HepG2 (cell line): ENCODE measurements around the gene TEX261. TPM values are rescaled to one million over a fixed set of nuclear protein-coding genes. Genes with fewer than 3 reads are reported as not detected.
"Not testable (repeated sequence)": the region's sequence is repeated elsewhere in the genome, so short reads cannot be mapped to it uniquely, and the experiment has no call there.

Source experiments
- ATAC-seq: fragments of 200-7000 bp; cut with Tn5 transposase; 3 replicates; pipeline ENCODE4 v1.9.1; 2020; ENCODE audit warnings: mild to moderate bottlenecking, moderate library complexity
- BruUV-seq: library from RNA; stranded (reverse); fragments of 400-500 nt; replicated peaks from 2 replicates; lab custom pipeline; 2021; lab: Mats Ljungman, UMichigan
- CTCF ChIA-PET: fragments of 300-600 bp; formaldehyde crosslinking; extraction: SDS; loops from one replicate; lab custom pipeline; 2021; ENCODE audit warnings: low total read pairs, inconsistent platforms, low intra/inter-chr PET ratio; lab: Yijun Ruan, JAX
- POLR2A ChIA-PET: fragments of 350-600 bp; sonication (Branson Sonifier 250); formaldehyde crosslinking; loops from one replicate; lab custom pipeline; 2020; ENCODE audit warnings: antibody characterized with exemption, inconsistent platforms; lab: Yijun Ruan, JAX
- DNase-seq: peaks from one replicate; pipeline ENCODE4 v3.0.0-alpha.2; 2015; ENCODE audit warnings: low spot score
- FAIRE-seq: peaks from 3 replicates; lab custom pipeline; 2011; peaks lifted over from hg19 to GRCh38; lab: Jason Lieb, UNC
- H2AFZ ChIP-seq: one replicate; pipeline ENCODE4 v1.6.1; 2011; ENCODE audit warnings: low read length, inconsistent platforms
- H3K27ac ChIP-seq: fragments of 300-600 bp; 3 replicates; pipeline ENCODE4 v1.8.0; 2011; ENCODE audit warnings: mixed run types, mild to moderate bottlenecking, mixed read lengths, low read length, inconsistent platforms; ENCODE audit not compliant: insufficient read depth; ENCODE audit errors: extremely low read length
- H3K27me3 ChIP-seq, 2 experiments: fragments of 200-600 bp in 1 of 2; 2 replicates in 1 of 2; 3 replicates in 1 of 2; pipeline versions ENCODE4 v1.6.0 to v1.8.0; 2011; ENCODE audit warnings: low read length in 2 of 2, mild to moderate bottlenecking in 2 of 2, moderate library complexity in 2 of 2, inconsistent platforms in 1 of 2; ENCODE audit not compliant: insufficient read depth in 2 of 2, control insufficient read depth in 1 of 2
- H3K36me3 ChIP-seq, 2 experiments: fragments of 200-600 bp in 1 of 2; replicated peaks in 1 of 2; 2 replicates in 1 of 2; 3 replicates in 1 of 2; pipeline versions ENCODE4 v1.5.1 to v1.8.0; 2011; ENCODE audit warnings: low read length in 2 of 2, inconsistent platforms in 1 of 2; ENCODE audit not compliant: insufficient read depth in 2 of 2, control insufficient read depth in 1 of 2
- H3K4me1 ChIP-seq: 2 replicates; pipeline ENCODE4 v1.5.1; 2012; ENCODE audit warnings: low read length, inconsistent platforms; ENCODE audit not compliant: insufficient read depth
- H3K4me2 ChIP-seq: 2 replicates; pipeline ENCODE4 v1.6.0; 2011; ENCODE audit warnings: low read depth, low read length, inconsistent platforms
- H3K4me3 ChIP-seq, 3 experiments: fragments of 200-600 bp in 1 of 3; sonication (generic), shearing (Covaris generic) in 1 of 3; replicated peaks in 1 of 3; 2 replicates each; pipeline ENCODE4 v1.5.1; 2011 to 2016; ENCODE audit warnings: low read length in 3 of 3, inconsistent platforms in 2 of 3, low read depth in 2 of 3, mild to moderate bottlenecking in 2 of 3, control low read depth in 1 of 3, mixed read lengths in 1 of 3; ENCODE audit not compliant: insufficient read depth in 1 of 3
- H3K79me2 ChIP-seq: one replicate; pipeline ENCODE4 v1.6.1; 2011; ENCODE audit warnings: low read length, inconsistent platforms; ENCODE audit not compliant: insufficient read depth
- H3K9ac ChIP-seq: 2 replicates; pipeline ENCODE4 v1.6.0; 2011; ENCODE audit warnings: mild to moderate bottlenecking, low read depth, low read length, inconsistent platforms; ENCODE audit not compliant: insufficient read depth
- H3K9me3 ChIP-seq: 2 replicates; pipeline ENCODE4 v1.5.1; 2012; ENCODE audit warnings: mild to moderate bottlenecking, low read length
- H4K20me1 ChIP-seq: 2 replicates; pipeline ENCODE4 v1.6.0; 2011; ENCODE audit warnings: inconsistent platforms, mild to moderate bottlenecking, low read length, moderate library complexity; ENCODE audit not compliant: insufficient read depth
- SATB2 ChIP-seq: sonication (generic); formaldehyde crosslinking; IDR thresholded peaks from 2 replicates; pipeline ENCODE4 v1.5.0; 2020; ENCODE audit warnings: missing genetic modification reagents
- ZNF672 ChIP-seq: sonication (generic); formaldehyde crosslinking; IDR thresholded peaks from 2 replicates; pipeline ENCODE4 v1.8.1; 2022; ENCODE audit warnings: missing genetic modification reagents
- WGBS: methylation state at CpG from one replicate; pipeline ENCODE4 v1.1.6; 2017; ENCODE audit warnings: low lambda C conversion rate; 5-methylcytosine and 5-hydroxymethylcytosine counted together
- in situ Hi-C: cut with HindIII; loops from 2 replicates; pipeline ENCODE4 v1.10.0; 2017; ENCODE audit warnings: low pct_unique_long_range_greater_than_20kb; ENCODE audit not compliant: extremely low pct_ligation_motif_present
- intact Hi-C: fragments of 100-400 bp; cut with micrococcal nuclease; formaldehyde crosslinking; loops from one replicate; pipeline ENCODE4 v1.10.0; 2022; ENCODE audit not compliant: unreplicated experiment
- polyA plus RNA-seq, 8 experiments: library from polyadenylated mRNA; depleted of rRNA in 3 of 8; stranded (reverse) in 7 of 8; unstranded in 1 of 8; fragments of >200 nt; fragmentation: Illumina TruSeq in 4 of 8; extraction: Trizol in 4 of 8; gene quantifications; 2 replicates each; pipeline versions ENCODE4 v1.2.1 to v1.2.3, GENCODE V29; 2011 to 2016; ENCODE audit warnings: low read depth in 4 of 8, missing spikeins in 1 of 8, mixed read lengths in 1 of 8; ENCODE audit not compliant: insufficient read depth in 1 of 8
- total RNA-seq, 5 experiments: library from RNA; depleted of rRNA; stranded (reverse); fragments of >200 nt; fragmentation: Illumina TruSeq; extraction: Trizol; gene quantifications; 2 replicates each; pipeline ENCODE4 v1.2.3, GENCODE V29; 2016; ENCODE audit warnings: low read depth in 1 of 5

The TEX261 gene
- total and polyA plus RNA-seq, 2 of the 13 experiments (the other 11 are each of a cell fraction or from before 2014, with no cell fraction given) = 43.8 to 78.7 TPM

DNA sequence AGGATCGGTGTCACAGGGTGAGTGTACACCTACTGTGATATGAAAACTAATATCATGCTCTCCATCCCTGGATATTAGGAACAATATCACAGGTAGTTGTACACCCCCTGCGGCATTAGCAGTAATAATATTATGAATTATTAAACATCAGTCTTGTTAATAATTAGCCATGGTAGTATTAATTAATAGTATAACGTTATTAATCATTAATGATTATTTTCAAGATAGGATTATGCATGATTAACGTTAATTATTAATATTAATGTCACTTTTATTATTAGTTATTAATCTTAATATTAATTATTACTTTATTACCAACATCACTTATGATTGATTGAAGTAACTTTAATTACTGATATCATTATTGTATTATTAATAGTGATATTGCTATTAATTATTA lies 47.6 kb upstream of the TEX261 start:
- Histone ChIP-seq H3K27ac (no peak overlapping the region), H3K4me1 (no peaks in the 10 kb centered on the region), H3K36me3 (no peaks in the 10 kb centered on the region), H3K79me2 (no peaks in the 10 kb centered on the region), H2AFZ (no peak overlapping the region)
- no peak for ATAC-seq
- POLR2A ChIA-PET = no interaction called here
- 48% methylated on average over 4 of the region's 4 CpGs for WGBS
- 0 out of 2 replicates have a peak, but pooled peaks have one; percentile 53 for TF ChIP-seq SATB2
- TF ChIP-seq ZNF672 (CRISPR knock-in tag) = no peak
- TF ChIP-seq, all 625 proteins: peak for 1
- no peak overlapping the region for H3K9ac ChIP-seq
- peaks cover 0 to 29% of the 10 kb centered on the region in 2 experiments; a peak in 3 of 5 replicates for H3K27me3 ChIP-seq
- no peak for FAIRE-seq
- in situ Hi-C loops = no loop called here
- no peak overlapping the region for H3K4me3 ChIP-seq
- H3K4me2 ChIP-seq = no peak overlapping the region
- no TSS peak for BruUV-seq
- CTCF ChIA-PET = no interaction called here
- H3K9me3 ChIP-seq = no peaks in the 10 kb centered on the region
- H4K20me1 ChIP-seq = no peaks in the 10 kb centered on the region
- DNase-seq = no peak
- intact Hi-C loops = no loop called here

DNA sequence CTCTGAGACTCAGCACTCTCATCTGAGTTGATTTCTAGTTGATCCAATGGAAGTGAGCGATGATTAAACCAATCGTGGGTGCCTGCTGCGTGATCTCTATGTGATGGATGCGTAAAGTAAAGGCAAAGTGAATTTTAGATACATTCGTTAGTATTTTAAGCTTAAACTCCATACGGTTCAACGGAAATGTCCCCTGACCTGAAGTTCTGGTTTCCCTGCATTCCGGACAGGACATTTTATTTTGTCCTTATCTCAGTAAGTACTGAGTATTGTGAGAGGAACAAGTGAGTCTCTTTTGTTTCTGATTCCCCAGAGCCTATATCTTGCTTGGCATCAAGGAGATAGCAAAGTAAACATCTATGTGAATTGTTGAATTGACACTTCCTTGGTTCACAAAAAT lies 41.6 kb upstream of the TEX261 start:
- intact Hi-C loops, H4K20me1 ChIP-seq, DNase-seq, H3K27me3 ChIP-seq, H3K9me3 ChIP-seq, CTCF ChIA-PET, H3K9ac ChIP-seq, BruUV-seq, H3K36me3 ChIP-seq, ATAC-seq, H3K4me3 ChIP-seq, H3K79me2 ChIP-seq, H2AFZ ChIP-seq, H3K27ac ChIP-seq, POLR2A ChIA-PET, H3K4me1 ChIP-seq, in situ Hi-C loops, FAIRE-seq, H3K4me2 ChIP-seq: not testable (repeated sequence)
- whole genome bisulfite sequencing = 55% methylated on average over 8 of the region's 8 CpGs
